HepG2 (cell line): ENCODE data around the gene DBN1. TPM values are rescaled to one million over a fixed set of nuclear protein-coding genes. Genes with fewer than 3 reads are reported as not detected.

Experiments
- MATR3 ChIP-seq: sonication (generic); formaldehyde crosslinking; IDR thresholded peaks from 2 replicates; pipeline ENCODE4 v1.4.0; 2020; ENCODE audit warnings: missing genetic modification reagents
- PBX2 ChIP-seq: IDR thresholded peaks from 2 replicates; pipeline ENCODE4 v1.6.1; 2016; ENCODE audit warnings: control low read depth
- TERF1 ChIP-seq: sonication (generic); formaldehyde crosslinking; IDR thresholded peaks from 2 replicates; pipeline ENCODE4 v1.8.0; 2022; ENCODE audit warnings: mild to moderate bottlenecking, missing genetic modification reagents, moderate library complexity
- ZBTB20 ChIP-seq: sonication (generic); formaldehyde crosslinking; IDR thresholded peaks from 2 replicates; pipeline ENCODE4 v1.8.1; 2023; ENCODE audit warnings: missing genetic modification reagents, low read depth, mild to moderate bottlenecking, borderline replicate concordance
- ZBTB4 ChIP-seq: sonication (generic); formaldehyde crosslinking; IDR thresholded peaks from 2 replicates; pipeline ENCODE4 v1.4.0; 2020; ENCODE audit warnings: missing genetic modification reagents, mild to moderate bottlenecking, borderline replicate concordance
- ZNF407 ChIP-seq: sonication (generic); formaldehyde crosslinking; IDR thresholded peaks from one replicate; pipeline ENCODE4 v1.5.1; 2020; ENCODE audit warnings: mild to moderate bottlenecking, missing genetic modification reagents; ENCODE audit errors: not compliant biosample characterization
- ZNF549 ChIP-seq: sonication (generic); formaldehyde crosslinking; IDR thresholded peaks from 2 replicates; pipeline ENCODE4 v1.5.0; 2020; ENCODE audit warnings: missing genetic modification reagents
- polyA plus RNA-seq, 8 experiments: library from polyadenylated mRNA; depleted of rRNA in 3 of 8; stranded (reverse) in 7 of 8; unstranded in 1 of 8; fragments of >200 nt; fragmentation: Illumina TruSeq in 4 of 8; extraction: Trizol in 4 of 8; gene quantifications; 2 replicates each; pipeline versions ENCODE4 v1.2.1 to v1.2.3, GENCODE V29; 2011 to 2016; ENCODE audit warnings: low read depth in 4 of 8, missing spikeins in 1 of 8, mixed read lengths in 1 of 8; ENCODE audit not compliant: insufficient read depth in 1 of 8
- total RNA-seq, 5 experiments: library from RNA; depleted of rRNA; stranded (reverse); fragments of >200 nt; fragmentation: Illumina TruSeq; extraction: Trizol; gene quantifications; 2 replicates each; pipeline ENCODE4 v1.2.3, GENCODE V29; 2016; ENCODE audit warnings: low read depth in 1 of 5
- TF ChIP-seq, protein P1 (sequence below): sonication (generic); formaldehyde crosslinking; conservative IDR thresholded peaks from 2 replicates; pipeline ENCODE4 v1.5.0; 2020; ENCODE audit warnings: missing genetic modification reagents
- TF ChIP-seq, protein P2 (sequence below): sonication (generic); formaldehyde crosslinking; IDR thresholded peaks from 2 replicates; pipeline ENCODE4 v1.5.0; 2020; ENCODE audit warnings: missing genetic modification reagents

The DBN1 gene
- total and polyA plus RNA-seq, 2 of the 13 experiments (the other 11 are each of a cell fraction or from before 2014, with no cell fraction given) = 27.0 to 37.3 TPM

- TF ChIP-seq, protein P1, sequence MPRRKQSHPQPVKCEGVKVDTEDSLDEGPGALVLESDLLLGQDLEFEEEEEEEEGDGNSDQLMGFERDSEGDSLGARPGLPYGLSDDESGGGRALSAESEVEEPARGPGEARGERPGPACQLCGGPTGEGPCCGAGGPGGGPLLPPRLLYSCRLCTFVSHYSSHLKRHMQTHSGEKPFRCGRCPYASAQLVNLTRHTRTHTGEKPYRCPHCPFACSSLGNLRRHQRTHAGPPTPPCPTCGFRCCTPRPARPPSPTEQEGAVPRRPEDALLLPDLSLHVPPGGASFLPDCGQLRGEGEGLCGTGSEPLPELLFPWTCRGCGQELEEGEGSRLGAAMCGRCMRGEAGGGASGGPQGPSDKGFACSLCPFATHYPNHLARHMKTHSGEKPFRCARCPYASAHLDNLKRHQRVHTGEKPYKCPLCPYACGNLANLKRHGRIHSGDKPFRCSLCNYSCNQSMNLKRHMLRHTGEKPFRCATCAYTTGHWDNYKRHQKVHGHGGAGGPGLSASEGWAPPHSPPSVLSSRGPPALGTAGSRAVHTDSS (CRISPR knock-in tag) = no peak
- TF ChIP-seq ZBTB20 (CRISPR knock-in tag) = 0 out of 2 replicates have a peak, but pooled peaks have one; percentile 39
- no peak for TF ChIP-seq TERF1 (CRISPR knock-in tag)
- TF ChIP-seq, protein P2, sequence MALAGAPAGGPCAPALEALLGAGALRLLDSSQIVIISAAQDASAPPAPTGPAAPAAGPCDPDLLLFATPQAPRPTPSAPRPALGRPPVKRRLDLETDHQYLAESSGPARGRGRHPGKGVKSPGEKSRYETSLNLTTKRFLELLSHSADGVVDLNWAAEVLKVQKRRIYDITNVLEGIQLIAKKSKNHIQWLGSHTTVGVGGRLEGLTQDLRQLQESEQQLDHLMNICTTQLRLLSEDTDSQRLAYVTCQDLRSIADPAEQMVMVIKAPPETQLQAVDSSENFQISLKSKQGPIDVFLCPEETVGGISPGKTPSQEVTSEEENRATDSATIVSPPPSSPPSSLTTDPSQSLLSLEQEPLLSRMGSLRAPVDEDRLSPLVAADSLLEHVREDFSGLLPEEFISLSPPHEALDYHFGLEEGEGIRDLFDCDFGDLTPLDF (CRISPR knock-in tag) = no peak
- no peak for TF ChIP-seq ZNF549 (CRISPR knock-in tag)
- no peak for TF ChIP-seq MATR3
- TF ChIP-seq ZBTB4 (CRISPR knock-in tag) = no peak
- no peak for TF ChIP-seq PBX2 (CRISPR knock-in tag)
- TF ChIP-seq ZNF407 (CRISPR knock-in tag) = no peak
Observed at GRCh38 chr5:177455661-177456590, 17.5 kb downstream of the DBN1 start (continued).
